ENCODE data around the gene CHST11.

The CHST11 gene

GRCh38 chr12:104460973-104461698, 4.4 kb downstream of the CHST11 start:
- DNase-seq = no peak

GRCh38 chr12:104462325-104462724, 5.6 kb downstream of the CHST11 start:
- no peak for DNase-seq

- DNase-seq = no peak
Observed at GRCh38 chr12:104462931-104463339, 6.2 kb downstream of the CHST11 start.

- DNase-seq = no peak
Observed at GRCh38 chr12:104463368-104463767, 6.6 kb downstream of the CHST11 start.

GRCh38 chr12:104464899-104465298, 8.2 kb downstream of the CHST11 start:
- no peak for DNase-seq

- DNase-seq = no peak
Observed at GRCh38 chr12:104466709-104467345, 10.1 kb downstream of the CHST11 start.

GRCh38 chr12:104467346-104467837, 10.6 kb downstream of the CHST11 start:
- DNase-seq = no peak

- no peak for DNase-seq
Observed at GRCh38 chr12:104468371-104468770, 11.6 kb downstream of the CHST11 start.

- no peak for DNase-seq
Observed at GRCh38 chr12:104469066-104469465, 12.3 kb downstream of the CHST11 start.

- no peak for DNase-seq
Observed at GRCh38 chr12:104469523-104469922, 12.8 kb downstream of the CHST11 start.

GRCh38 chr12:104470521-104470920, 13.8 kb downstream of the CHST11 start:
- no peak for DNase-seq

- no peak for DNase-seq
Observed at GRCh38 chr12:104471336-104471735, 14.6 kb downstream of the CHST11 start.

- DNase-seq = no peak
Observed at GRCh38 chr12:104472748-104473147, 16.0 kb downstream of the CHST11 start.

- DNase-seq = no peak
Observed at GRCh38 chr12:104473374-104473983, 16.7 kb downstream of the CHST11 start.

- DNase-seq = no peak
Observed at GRCh38 chr12:104475271-104475670, 18.5 kb downstream of the CHST11 start.

- no peak for DNase-seq
Observed at GRCh38 chr12:104477510-104478390, 21.0 kb downstream of the CHST11 start.

GRCh38 chr12:104478396-104479122, 21.8 kb downstream of the CHST11 start:
- DNase-seq = peak; percentile 25

GRCh38 chr12:104479123-104479662, 22.4 kb downstream of the CHST11 start:
- DNase-seq = no peak

- no peak for DNase-seq
Observed at GRCh38 chr12:104480012-104480411, 23.3 kb downstream of the CHST11 start.

GRCh38 chr12:104480826-104481440, 24.2 kb downstream of the CHST11 start:
- no peak for DNase-seq

- no peak for DNase-seq
Observed at GRCh38 chr12:104482113-104482512, 25.4 kb downstream of the CHST11 start.

Measured in activated effector memory CD4-positive, alpha-beta T cell treated with Interleukin-2 at 50 U/mL for 16 hours (primary cell).